GM19238 (cell line): ENCODE measurements around the gene PDE6B.
"Not testable (repeated sequence)": the region's sequence is repeated elsewhere in the genome, so short reads cannot be mapped to it uniquely, and the experiment has no call there.

ENCODE experiments used
- DNase-seq: peaks from one replicate; pipeline ENCODE4 v3.0.0; 2011; ENCODE audit warnings: low spot score; ENCODE audit not compliant: insufficient read length

The PDE6B gene

DNA sequence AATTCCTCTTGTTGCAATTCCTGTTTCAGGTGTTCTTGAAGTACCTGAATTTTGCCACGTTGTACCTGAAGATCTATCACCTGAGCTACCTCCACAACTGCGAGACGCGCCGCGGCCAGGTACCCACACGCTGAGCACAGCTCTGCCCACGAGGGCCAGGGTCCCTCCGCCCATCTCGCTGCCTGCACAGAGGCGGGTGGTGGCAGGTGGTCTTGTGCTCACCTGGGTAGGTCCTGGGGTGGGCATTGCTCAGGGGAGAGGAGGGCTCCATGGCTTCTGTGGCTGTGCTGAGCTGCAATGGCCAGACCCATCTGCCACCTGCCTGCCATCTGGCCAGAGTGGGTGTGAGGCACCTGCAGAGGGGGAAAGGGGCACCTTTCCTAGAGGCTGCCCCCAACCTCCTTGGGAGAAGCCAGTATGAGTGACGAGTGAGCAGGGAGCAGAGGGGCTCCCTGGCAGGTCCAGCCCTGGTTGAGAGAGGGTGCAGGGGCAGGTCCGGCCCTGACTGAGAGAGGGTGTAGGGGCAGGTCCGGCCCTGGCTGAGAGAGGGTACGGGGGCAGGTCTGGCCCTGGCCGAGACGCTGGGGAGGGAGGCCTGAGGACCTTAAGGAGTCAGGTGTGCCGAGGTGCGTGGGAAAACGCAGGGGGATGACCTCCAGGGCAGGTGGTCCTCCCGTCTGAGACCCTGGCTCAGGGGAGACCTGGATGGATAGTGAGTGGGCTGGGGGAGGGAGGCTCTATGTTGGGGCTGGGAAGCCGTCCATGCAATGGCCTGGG lies 10.7 kb downstream of the PDE6B start:
- DNase-seq: no peak

- no peak for DNase-seq
Measured at GRCh38 chr4:636628-637159, 11.3 kb downstream of the PDE6B start.

- DNase-seq: no peak
Measured at GRCh38 chr4:637536-638280, 12.3 kb downstream of the PDE6B start.

DNA sequence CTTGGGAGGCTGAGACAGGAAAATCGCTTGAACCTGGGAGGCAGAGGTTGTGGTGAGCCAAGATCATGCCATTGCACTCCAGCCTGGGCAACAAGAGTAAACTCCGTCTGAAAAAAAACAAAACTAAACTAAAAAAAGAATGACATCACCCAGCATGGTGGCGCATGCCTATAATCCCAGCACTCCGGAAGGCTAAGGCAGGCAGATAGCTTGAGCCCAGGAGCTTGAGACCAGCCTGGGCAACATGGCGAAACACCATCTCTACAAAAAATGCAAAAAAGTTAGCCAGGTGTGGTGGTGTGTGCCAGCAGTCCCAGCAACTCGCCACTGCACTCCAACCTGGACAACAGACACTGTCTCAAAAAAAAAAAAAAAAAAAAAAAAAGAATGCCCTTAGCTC lies 17.0 kb downstream of the PDE6B start:
- not testable (repeated sequence) for DNase-seq

GRCh38 chr4:646460-646859 lies 21.1 kb downstream of the PDE6B start:
- no peak for DNase-seq

GRCh38 chr4:647481-647880 lies 22.1 kb downstream of the PDE6B start:
- no peak for DNase-seq

GRCh38 chr4:648579-649292 lies 23.4 kb downstream of the PDE6B start:
- DNase-seq: no peak

DNA sequence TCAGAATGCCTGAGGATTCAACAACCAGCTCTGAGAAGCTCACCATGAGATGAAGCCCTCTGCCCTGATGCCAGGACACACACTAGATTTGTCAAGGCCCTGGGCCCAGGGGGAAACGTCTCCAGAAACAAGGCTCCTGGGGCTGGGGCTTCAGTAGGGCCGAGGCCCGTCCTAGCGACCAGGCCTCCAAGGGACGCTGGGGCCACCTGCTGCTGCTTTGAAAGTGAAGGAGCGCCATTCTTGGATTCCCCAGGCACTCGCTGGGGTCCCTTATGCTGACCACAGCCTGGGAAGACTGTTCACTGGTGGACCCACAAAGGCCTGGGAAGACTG lies 23.9 kb downstream of the PDE6B start:
- no peak for DNase-seq

DNA sequence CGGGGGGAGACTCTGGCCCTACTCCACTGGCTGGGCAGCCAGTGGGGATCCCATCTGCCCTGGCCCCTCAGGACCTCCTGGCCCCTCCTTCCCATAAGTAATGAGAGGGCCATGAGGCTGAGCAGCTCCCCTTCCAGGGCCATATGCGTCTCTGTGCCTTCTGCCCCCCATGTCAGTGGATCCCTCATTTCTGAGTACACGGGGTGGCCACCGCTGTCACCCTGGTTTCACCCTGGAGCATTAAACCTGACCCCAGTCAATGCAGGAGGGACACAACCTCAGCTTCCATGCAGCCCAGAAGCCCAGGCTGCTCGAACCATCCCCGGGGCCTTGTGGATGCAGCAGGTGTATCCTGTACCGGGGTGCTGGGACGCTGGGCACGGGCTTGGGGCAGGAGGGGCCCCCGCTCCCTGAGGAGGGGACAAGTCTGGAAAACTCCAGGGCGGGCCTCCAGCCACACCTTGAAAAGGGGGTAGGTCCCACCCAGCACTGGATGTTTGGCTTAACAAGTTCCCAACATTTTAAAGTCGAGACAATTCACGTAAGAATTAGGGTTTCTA lies 24.5 kb downstream of the PDE6B start:
- no peak for DNase-seq

DNA sequence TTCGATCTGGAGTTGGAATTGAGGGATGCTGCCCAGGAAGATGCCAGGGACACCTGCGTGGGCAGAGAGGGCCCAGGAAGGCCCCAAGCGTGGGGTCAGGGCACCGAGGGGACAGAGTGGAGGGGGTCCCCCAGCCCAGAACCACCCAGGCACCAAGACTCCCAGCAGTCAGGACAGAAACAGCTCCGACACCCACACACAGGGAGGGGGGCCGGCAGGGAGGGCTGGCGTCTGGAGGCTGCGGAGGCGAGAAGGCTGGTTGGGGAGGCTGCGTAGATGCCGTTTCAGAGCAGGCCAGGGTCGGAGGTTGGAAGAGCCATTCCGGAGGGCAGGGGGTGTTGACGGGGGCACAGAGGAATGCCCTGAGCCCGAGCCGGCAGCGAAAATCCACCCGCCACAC lies 25.1 kb downstream of the PDE6B start:
- DNase-seq: no peak

- DNase-seq: no peak
Measured at GRCh38 chr4:650951-651883, 25.8 kb downstream of the PDE6B start.

GRCh38 chr4:651884-652642 lies 26.7 kb downstream of the PDE6B start:
- no peak for DNase-seq

- DNase-seq: no peak
Measured at GRCh38 chr4:653080-653821, 27.9 kb downstream of the PDE6B start.

GRCh38 chr4:653831-654502 lies 28.6 kb downstream of the PDE6B start:
- no peak for DNase-seq

DNA sequence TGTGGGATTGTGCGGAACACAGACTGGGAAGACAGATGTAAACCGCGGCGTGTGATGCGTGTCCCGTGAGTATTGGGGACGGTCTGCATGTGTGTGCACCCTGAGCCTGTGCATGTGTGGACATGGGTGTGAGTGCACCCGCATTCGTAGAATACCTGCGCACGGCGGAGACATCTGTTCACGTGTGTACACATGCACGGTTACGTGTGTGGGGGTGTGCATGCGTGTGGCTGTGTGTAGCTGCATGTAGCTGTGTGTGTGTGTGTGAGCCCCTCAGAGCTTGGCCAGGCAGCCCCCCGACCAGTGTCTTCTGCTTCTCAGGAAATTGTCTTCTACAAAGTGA lies 29.1 kb downstream of the PDE6B start:
- DNase-seq: no peak

DNA sequence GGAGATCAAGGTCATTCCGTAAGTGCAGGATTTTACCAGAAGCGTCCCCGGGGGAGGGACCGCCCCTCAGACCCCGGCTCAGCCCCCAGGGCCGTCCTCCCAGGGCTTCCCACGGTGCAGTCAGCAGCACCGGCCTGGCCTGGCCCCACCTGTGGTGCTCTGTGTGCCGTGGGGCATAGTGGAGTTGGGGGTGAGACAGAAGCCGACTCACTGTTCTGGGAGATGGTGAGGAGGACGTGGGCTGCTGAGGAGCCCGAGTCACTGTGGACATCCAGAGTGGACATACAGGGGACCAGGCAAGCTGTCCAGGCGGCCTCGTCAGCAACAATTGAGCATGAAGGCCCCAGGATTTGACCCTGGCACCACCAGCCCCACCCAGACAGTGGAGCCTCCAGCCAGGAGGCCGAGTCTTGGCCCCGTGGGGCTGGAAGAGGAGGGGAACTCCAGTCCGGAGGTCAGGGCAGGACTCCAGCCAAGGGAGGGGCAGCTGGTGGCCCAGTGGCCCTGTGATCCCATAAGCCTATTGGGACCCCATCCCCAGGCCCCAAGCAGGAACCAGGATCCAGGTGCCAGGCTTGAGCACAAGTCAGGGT lies 29.6 kb downstream of the PDE6B start:
- DNase-seq: no peak

DNA sequence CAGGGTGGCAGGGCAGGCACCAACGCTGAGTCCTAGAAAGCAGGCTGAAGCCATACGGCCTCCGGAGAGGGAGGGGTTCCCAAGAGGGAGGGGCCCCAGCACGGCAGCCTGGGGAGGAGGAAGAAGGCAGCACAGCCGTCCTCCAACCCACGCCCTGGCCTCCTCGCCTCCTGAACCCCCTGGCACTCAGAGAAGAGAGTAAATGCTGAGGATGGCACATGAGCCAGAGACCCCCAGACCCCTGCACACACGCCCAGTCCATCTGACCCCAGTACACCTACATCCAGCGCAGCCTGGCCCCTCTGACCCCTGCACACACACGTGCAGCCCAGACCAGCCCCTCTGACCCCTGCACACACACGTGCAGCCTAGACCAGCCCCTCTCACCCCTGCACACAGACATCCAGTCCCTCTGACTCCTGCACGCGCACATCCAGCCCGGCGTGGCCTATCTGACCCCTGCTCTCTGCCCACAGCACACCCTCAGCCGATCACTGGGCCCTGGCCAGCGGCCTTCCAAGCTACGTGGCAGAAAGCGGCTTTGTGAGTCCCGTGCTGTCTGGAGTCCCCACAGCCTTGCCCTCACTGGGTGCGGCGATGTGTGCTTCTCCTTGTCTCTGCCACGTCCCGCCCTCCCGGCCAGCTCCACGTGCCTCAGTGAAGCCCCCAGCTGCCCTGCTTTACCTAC lies 30.2 kb downstream of the PDE6B start:
- DNase-seq: no peak
